Pericardium fibroblast (primary cell): Measurements from ENCODE around the gene ERV3-1. TPM values are rescaled to one million over a fixed set of nuclear protein-coding genes. Genes with fewer than 3 reads are reported as not detected.

Experiments
- total RNA-seq: library from RNA; depleted of rRNA; stranded (reverse); fragments of >200 nt; gene quantifications from 2 replicates; pipeline ENCODE4 v1.2.3, GENCODE V29; 2015

The ERV3-1 gene, protein sequence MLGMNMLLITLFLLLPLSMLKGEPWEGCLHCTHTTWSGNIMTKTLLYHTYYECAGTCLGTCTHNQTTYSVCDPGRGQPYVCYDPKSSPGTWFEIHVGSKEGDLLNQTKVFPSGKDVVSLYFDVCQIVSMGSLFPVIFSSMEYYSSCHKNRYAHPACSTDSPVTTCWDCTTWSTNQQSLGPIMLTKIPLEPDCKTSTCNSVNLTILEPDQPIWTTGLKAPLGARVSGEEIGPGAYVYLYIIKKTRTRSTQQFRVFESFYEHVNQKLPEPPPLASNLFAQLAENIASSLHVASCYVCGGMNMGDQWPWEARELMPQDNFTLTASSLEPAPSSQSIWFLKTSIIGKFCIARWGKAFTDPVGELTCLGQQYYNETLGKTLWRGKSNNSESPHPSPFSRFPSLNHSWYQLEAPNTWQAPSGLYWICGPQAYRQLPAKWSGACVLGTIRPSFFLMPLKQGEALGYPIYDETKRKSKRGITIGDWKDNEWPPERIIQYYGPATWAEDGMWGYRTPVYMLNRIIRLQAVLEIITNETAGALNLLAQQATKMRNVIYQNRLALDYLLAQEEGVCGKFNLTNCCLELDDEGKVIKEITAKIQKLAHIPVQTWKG
- 5.4 and 8.4 TPM in 2 replicates for total RNA-seq

DNA sequence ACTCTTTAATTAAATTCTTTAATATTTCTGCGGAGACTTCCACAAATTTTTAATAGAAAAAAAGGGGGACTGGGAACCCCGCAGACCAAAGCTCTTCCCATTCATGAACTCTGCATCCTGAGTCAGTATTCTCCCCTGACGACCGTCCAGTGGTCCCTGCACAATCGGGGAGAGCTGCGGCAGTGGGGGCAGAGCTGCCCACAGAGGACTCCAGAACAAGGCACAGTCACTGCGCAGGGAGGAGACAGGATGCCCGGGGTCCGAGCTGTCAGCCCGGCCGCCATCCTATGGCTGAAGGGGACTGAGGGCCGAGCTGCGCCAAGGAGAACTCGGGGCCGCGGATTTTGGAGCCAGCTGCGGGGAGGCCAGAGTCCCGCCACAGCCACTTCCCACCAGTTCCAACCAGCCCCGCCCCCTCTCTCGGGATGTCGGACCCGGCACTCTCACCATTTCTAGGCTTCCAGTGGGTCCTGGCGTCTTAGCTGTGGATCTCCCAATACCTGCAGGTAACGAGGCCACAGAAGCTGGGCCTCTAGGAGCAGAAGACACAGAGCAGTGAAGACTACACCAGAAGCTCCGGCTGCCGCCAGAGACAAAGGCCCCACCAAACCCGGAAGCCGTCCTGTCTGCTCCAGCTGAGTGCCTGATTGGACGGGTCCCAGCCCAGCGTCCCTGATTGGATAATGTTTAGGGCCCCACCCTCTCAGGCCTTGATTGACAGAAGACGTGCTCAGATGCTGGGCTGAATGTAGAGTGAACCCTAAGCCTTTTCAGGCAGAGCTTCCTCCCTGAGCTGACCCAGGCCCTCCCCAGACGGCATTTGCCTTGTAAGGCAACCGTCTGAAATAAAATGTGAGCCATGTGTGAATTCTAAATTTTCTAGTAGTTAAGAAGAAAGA is at the start of gene ERV3-1:
TSS of gene ERV3-1 (minus strand) at position 594 of the 899 bp plus-strand sequence. CDS start 13,661 bp downstream, outside the sequence.

DNA sequence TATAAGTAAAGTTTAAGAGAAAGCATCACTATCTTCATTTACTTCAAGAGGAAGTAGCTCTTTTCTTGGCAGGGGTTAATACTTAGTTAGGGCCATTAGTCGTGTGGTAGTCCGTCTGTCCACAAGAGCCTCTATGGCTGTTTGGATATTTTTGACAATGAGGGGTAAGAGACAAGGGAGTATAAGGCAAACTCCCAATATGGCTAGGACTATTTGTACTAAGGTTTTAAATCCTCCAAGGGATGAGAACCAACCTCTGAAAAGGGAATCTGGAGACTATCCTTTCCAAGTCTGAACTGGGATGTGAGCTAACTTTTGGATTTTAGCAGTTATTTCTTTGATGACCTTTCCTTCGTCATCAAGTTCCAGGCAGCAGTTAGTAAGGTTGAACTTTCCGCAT is 15.6 kb downstream of the ERV3-1 start, which contains the start of gene ZNF117:
TSS of gene ZNF117 (minus strand) at position 101 of the 400 bp plus-strand sequence.

Other genes starting within 250 kb of the ERV3-1 start
- 1.6 and 3.2 TPM in 2 replicates for gene ZNF138, start 212.3 kb downstream of the ERV3-1 start, total RNA-seq
- 1.4 and 2.1 TPM in 2 replicates for gene ZNF273, start 103.4 kb downstream of the ERV3-1 start, total RNA-seq
- 3.0 and 4.8 TPM in 2 replicates for gene ZNF117, start 15.7 kb downstream of the ERV3-1 start, total RNA-seq